Measurements from ENCODE around the gene SLC37A1. TPM values are rescaled to one million over a fixed set of nuclear protein-coding genes. Genes with fewer than 3 reads are reported as not detected.
"Not testable (repeated sequence)": the region's sequence is repeated elsewhere in the genome, so short reads cannot be mapped to it uniquely, and the experiment has no call there.

The SLC37A1 gene
- total RNA-seq, 2 experiments from 2014 or later = 18.2 to 19.3 TPM

- Mint-ChIP-seq H3K36me3 (ENCODE audit: low read depth) (no peaks in the 10 kb centered on the region), H3K9me3 (ENCODE audit: low read depth) (peaks cover 30% of the 10 kb centered on the region), H3K4me1 (peaks cover 11% of the 10 kb centered on the region), H3K27ac (no peak overlapping the region), H3K27me3 (no peaks in the 10 kb centered on the region), H3K4me3 (no peak overlapping the region)
- no peak for DNase-seq
- ChIA-PET POLR2A (no interaction called here), CTCF (no interaction called here)
- intact Hi-C loops (cut with DNase I, micrococcal nuclease) = no loop called here
- no peak for ATAC-seq
Observed at GRCh38 chr21:42608446-42608845, 94.8 kb downstream of the SLC37A1 start.

GRCh38 chr21:42609811-42610210 is 96.2 kb downstream of the SLC37A1 start:
- ChIA-PET CTCF (no interaction called here), POLR2A (no interaction called here)
- Mint-ChIP-seq H3K9me3 (ENCODE audit: low read depth) (peaks cover 25% of the 10 kb centered on the region), H3K27ac (no peak overlapping the region), H3K4me1 (peaks cover 15% of the 10 kb centered on the region), H3K36me3 (ENCODE audit: low read depth) (no peaks in the 10 kb centered on the region), H3K27me3 (no peaks in the 10 kb centered on the region), H3K4me3 (no peak overlapping the region)
- intact Hi-C loops (cut with DNase I, micrococcal nuclease) = loop anchor here in 1 of 2 experiments (5.0 kb wide), 1 partner anchor 222 kb away; no protein-coding TSS in a partner anchor
- ATAC-seq (peak; percentile 78), DNase-seq (peak; percentile 80)

GRCh38 chr21:42611852-42612251 is 98.2 kb downstream of the SLC37A1 start:
- Mint-ChIP-seq H3K9me3 (ENCODE audit: low read depth) (peaks cover 13% of the 10 kb centered on the region), H3K4me1 (peaks cover 15% of the 10 kb centered on the region), H3K36me3 (ENCODE audit: low read depth) (no peaks in the 10 kb centered on the region), H3K4me3 (no peak overlapping the region), H3K27ac (no peak overlapping the region), H3K27me3 (no peaks in the 10 kb centered on the region)
- intact Hi-C loops (cut with DNase I, micrococcal nuclease) = loop anchor here in 1 of 2 experiments (5.0 kb wide), 1 partner anchor 220 kb away; no protein-coding TSS in a partner anchor
- ATAC-seq = no peak
- no peak for DNase-seq
- POLR2A ChIA-PET = no interaction called here
- CTCF ChIA-PET = interaction anchor here (0.6 to 0.8 kb wide), 2 partner anchors 18 to 224 kb away, joined by 3 read pairs; no protein-coding TSS in a partner anchor

DNA sequence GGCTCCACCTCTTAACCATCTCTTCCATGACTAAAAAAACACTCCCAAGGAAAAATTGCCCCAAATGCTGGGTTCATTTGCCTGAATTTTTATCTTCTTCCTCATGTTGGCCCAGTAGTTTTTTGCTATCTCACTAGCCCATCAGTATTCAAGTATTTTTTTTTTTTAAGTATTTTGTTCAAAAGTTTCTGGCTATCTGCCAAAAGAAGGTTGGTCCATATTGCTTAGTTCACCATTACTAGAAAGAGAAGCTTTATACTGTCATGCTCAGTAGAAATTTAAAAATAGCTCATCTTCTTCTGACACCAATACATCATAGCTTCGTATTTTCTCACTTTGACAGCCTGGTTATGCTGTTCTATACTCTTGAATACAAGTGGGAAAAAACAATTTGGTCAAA is 98.7 kb downstream of the SLC37A1 start:
- ChIA-PET CTCF (interaction anchor here (0.6 kb wide), 1 partner anchor 224 kb away, joined by 3 read pairs; no protein-coding TSS in a partner anchor), POLR2A (no interaction called here)
- no peaks in the 10 kb centered on the region for H3K36me3 Mint-ChIP-seq (ENCODE audit: low read depth)
- no peaks in the 10 kb centered on the region for H3K27me3 Mint-ChIP-seq
- peaks cover 15% of the 10 kb centered on the region for H3K4me1 Mint-ChIP-seq
- peaks cover 13% of the 10 kb centered on the region for H3K9me3 Mint-ChIP-seq (ENCODE audit: low read depth)
- H3K4me3 Mint-ChIP-seq = no peak overlapping the region
- ATAC-seq = no peak
- intact Hi-C loops (cut with DNase I, micrococcal nuclease) = loop anchor here in 1 of 2 experiments (5.0 kb wide), 1 partner anchor 220 kb away; no protein-coding TSS in a partner anchor
- DNase-seq = no peak
- H3K27ac Mint-ChIP-seq = no peak overlapping the region

GRCh38 chr21:42613756-42614155 is 100.1 kb downstream of the SLC37A1 start:
- Mint-ChIP-seq H3K27me3 (no peaks in the 10 kb centered on the region), H3K9me3 (ENCODE audit: low read depth) (peaks cover 11% of the 10 kb centered on the region), H3K36me3 (ENCODE audit: low read depth) (no peaks in the 10 kb centered on the region), H3K27ac (no peak overlapping the region), H3K4me1 (peaks cover 15% of the 10 kb centered on the region), H3K4me3 (no peak overlapping the region)
- no peak for DNase-seq
- intact Hi-C loops (cut with DNase I, micrococcal nuclease) = loop anchor here (2.0 to 5.0 kb wide), 3 partner anchors 71 to 219 kb away; no protein-coding TSS in a partner anchor
- ATAC-seq = no peak
- ChIA-PET POLR2A (interaction anchor here (0.8 kb wide), 1 partner anchor 36 kb away, joined by 4 read pairs; no protein-coding TSS in a partner anchor), CTCF (no interaction called here)

DNA sequence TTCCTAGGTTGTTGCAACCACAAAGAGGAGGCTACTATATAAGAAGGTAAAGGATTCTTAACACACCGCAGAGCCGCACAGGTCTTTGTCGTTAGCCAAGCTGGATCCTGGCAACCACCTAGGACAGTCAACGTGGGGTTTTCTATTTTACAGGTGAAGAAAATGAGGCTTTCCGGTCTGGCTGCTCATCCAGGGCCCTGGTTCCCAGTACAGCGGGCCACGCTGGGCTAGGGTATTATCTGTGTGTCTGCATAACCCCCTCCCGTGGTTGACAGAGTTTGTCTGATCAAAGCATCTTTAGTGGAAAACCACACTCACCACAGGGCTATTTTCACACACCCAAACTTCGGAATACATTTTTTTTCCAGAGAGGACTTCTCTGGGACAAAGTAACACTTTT is 100.7 kb downstream of the SLC37A1 start:
- Mint-ChIP-seq H3K9me3 (ENCODE audit: low read depth) (peaks cover 11% of the 10 kb centered on the region), H3K4me1 (peaks cover 12% of the 10 kb centered on the region), H3K27ac (no peak overlapping the region), H3K4me3 (no peak overlapping the region), H3K36me3 (ENCODE audit: low read depth) (no peaks in the 10 kb centered on the region), H3K27me3 (no peaks in the 10 kb centered on the region)
- intact Hi-C loops (cut with DNase I, micrococcal nuclease) = loop anchor here (2.0 to 5.0 kb wide), 3 partner anchors 70 to 218 kb away; no protein-coding TSS in a partner anchor
- DNase-seq = peak; percentile 72
- ChIA-PET POLR2A (interaction anchor here (0.6 to 0.8 kb wide), 2 partner anchors 37 to 57 kb away, joined by 4 read pairs; no protein-coding TSS in a partner anchor), CTCF (interaction anchor here (0.6 to 1.2 kb wide), 4 partner anchors 9 to 31 kb away, joined by 3 to 7 read pairs (median 3); no protein-coding TSS in a partner anchor)
- peak; percentile 57 for ATAC-seq

DNA sequence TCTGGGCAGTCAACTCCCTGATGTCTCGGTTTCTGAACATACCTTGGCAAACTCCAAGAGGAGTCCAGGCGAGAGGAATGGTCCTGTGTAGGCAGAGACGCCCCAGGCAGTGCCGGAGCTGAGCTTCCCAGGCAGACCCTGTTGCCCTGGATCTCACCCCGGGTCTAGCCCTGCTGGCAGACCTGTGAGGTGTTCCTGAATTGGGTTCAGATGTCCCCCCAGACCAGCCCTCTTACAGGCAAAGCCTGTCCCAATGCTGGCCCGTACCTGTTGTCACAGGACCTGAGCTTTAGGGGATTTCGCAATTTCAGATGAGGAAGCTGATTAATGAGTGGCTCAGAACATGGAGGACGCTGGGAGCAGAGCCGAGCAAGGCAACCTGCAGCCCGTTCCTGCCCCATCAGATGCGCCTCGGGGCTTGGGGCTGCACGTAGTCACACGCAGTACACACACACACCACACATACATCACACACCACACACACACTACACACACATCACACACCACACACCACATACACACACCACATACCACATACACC is 101.2 kb downstream of the SLC37A1 start:
- H3K9me3 Mint-ChIP-seq (ENCODE audit: low read depth) = peaks cover 11% of the 10 kb centered on the region
- H3K4me1 Mint-ChIP-seq = peaks cover 8% of the 10 kb centered on the region
- intact Hi-C loops (cut with DNase I, micrococcal nuclease) = loop anchor here (2.0 to 5.0 kb wide), 3 partner anchors 70 to 217 kb away; no protein-coding TSS in a partner anchor
- H3K27me3 Mint-ChIP-seq = no peaks in the 10 kb centered on the region
- no peak overlapping the region for H3K4me3 Mint-ChIP-seq
- DNase-seq (peak; percentile 84), ATAC-seq (peak; percentile 88)
- no peaks in the 10 kb centered on the region for H3K36me3 Mint-ChIP-seq (ENCODE audit: low read depth)
- ChIA-PET CTCF (interaction anchor here (0.6 to 1.2 kb wide), 4 partner anchors 8 to 31 kb away, joined by 3 to 7 read pairs (median 3); no protein-coding TSS in a partner anchor), POLR2A (interaction anchor here (0.6 to 0.8 kb wide), 2 partner anchors 37 to 57 kb away, joined by 4 read pairs; no protein-coding TSS in a partner anchor)
- H3K27ac Mint-ChIP-seq = no peak overlapping the region

GRCh38 chr21:42615377-42615776 is 101.7 kb downstream of the SLC37A1 start:
- H3K4me1 Mint-ChIP-seq; POLR2A ChIA-PET; H3K27ac Mint-ChIP-seq; DNase-seq; ATAC-seq; H3K4me3 Mint-ChIP-seq; H3K27me3 Mint-ChIP-seq; H3K36me3 Mint-ChIP-seq (ENCODE audit: low read depth): not testable (repeated sequence)
- peaks cover 11% of the 10 kb centered on the region for H3K9me3 Mint-ChIP-seq (ENCODE audit: low read depth)
- CTCF ChIA-PET = interaction anchor here (1.2 kb wide), 1 partner anchor 22 kb away, joined by 7 read pairs; no protein-coding TSS in a partner anchor
- intact Hi-C loops (cut with DNase I, micrococcal nuclease) = loop anchor here (2.0 kb wide), 2 partner anchors 69 to 183 kb away; no protein-coding TSS in a partner anchor

GRCh38 chr21:42615924-42616323 is 102.3 kb downstream of the SLC37A1 start:
- no peak for ATAC-seq
- DNase-seq = no peak
- H3K4me3 Mint-ChIP-seq = no peak overlapping the region
- no peaks in the 10 kb centered on the region for H3K36me3 Mint-ChIP-seq (ENCODE audit: low read depth)
- ChIA-PET CTCF (interaction anchor here (1.2 kb wide), 1 partner anchor 22 kb away, joined by 4 read pairs; no protein-coding TSS in a partner anchor), POLR2A (no interaction called here)
- intact Hi-C loops (cut with DNase I, micrococcal nuclease) = loop anchor here (2.0 kb wide), 2 partner anchors 69 to 183 kb away; no protein-coding TSS in a partner anchor
- H3K27ac Mint-ChIP-seq = no peak overlapping the region
- H3K27me3 Mint-ChIP-seq = no peaks in the 10 kb centered on the region
- peaks cover 4% of the 10 kb centered on the region for H3K4me1 Mint-ChIP-seq
- peaks cover 11% of the 10 kb centered on the region for H3K9me3 Mint-ChIP-seq (ENCODE audit: low read depth)

DNA sequence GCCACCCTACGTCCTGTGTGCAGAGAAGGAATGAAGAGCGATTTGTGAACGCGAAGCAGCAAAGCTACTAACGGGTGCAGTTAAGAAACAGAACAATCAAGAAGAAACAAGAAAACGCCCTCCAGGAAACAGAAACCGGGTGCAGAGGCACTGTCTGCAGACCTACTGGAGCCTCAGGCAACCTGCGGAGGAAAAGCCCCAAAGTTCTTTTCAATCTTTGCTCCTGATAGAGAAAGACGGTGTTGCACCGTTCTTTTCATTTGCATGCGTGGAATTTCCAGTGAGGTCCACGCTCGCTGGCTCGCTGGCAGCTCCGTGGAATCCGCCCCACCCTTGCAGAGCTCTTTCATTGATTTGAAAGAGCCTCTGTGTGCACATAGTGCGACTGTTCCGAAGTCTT is 102.8 kb downstream of the SLC37A1 start:
- peak; percentile 49 for DNase-seq
- intact Hi-C loops (cut with DNase I, micrococcal nuclease) = no loop called here

GRCh38 chr21:42616941-42617340 is 103.3 kb downstream of the SLC37A1 start:
- no peaks in the 10 kb centered on the region for H3K36me3 Mint-ChIP-seq (ENCODE audit: low read depth)
- H3K4me3 Mint-ChIP-seq = no peak overlapping the region
- CTCF ChIA-PET = interaction anchor here (1.2 kb wide), 1 partner anchor 23 kb away, joined by 4 read pairs; no protein-coding TSS in a partner anchor
- H3K27ac Mint-ChIP-seq = no peak overlapping the region
- ATAC-seq (no peak), DNase-seq (no peak)
- H3K27me3 Mint-ChIP-seq = no peaks in the 10 kb centered on the region
- peaks cover 9% of the 10 kb centered on the region for H3K9me3 Mint-ChIP-seq (ENCODE audit: low read depth)
- intact Hi-C loops (cut with DNase I, micrococcal nuclease) = no loop called here
- POLR2A ChIA-PET = no interaction called here
- peaks cover 4% of the 10 kb centered on the region for H3K4me1 Mint-ChIP-seq

More for the DNA sequence above, 102.8 kb downstream of the SLC37A1 start:
- no peak overlapping the region for H3K27ac Mint-ChIP-seq
- ATAC-seq = peak; percentile 18
- no peak overlapping the region for H3K4me3 Mint-ChIP-seq
- peaks cover 4% of the 10 kb centered on the region for H3K4me1 Mint-ChIP-seq
- no peaks in the 10 kb centered on the region for H3K27me3 Mint-ChIP-seq
- peaks cover 11% of the 10 kb centered on the region for H3K9me3 Mint-ChIP-seq (ENCODE audit: low read depth)
- CTCF ChIA-PET = interaction anchor here (1.2 kb wide), 1 partner anchor 22 kb away, joined by 4 read pairs; no protein-coding TSS in a partner anchor
- POLR2A ChIA-PET = no interaction called here
- H3K36me3 Mint-ChIP-seq (ENCODE audit: low read depth) = no peaks in the 10 kb centered on the region

All from activated CD4-positive, alpha-beta T cell treated with anti-CD3 and anti-CD28 coated beads for 36 hours (primary cell).